A673 (cell line): Measurements from ENCODE around the gene CUBN.

Experiments
- CTCF ChIP-seq: fragments of 300-800, 200-600 bp; sonication (generic); conservative IDR thresholded peaks from 2 replicates; pipeline ENCODE4 v1.5.1; 2017; ENCODE audit warnings: low read depth, mild to moderate bottlenecking, antibody characterized with exemption, low read length, moderate library complexity, mixed read lengths
- EZH2 ChIP-seq: fragments of 200-600 bp; sonication (generic); IDR thresholded peaks from 2 replicates; pipeline ENCODE4 v1.6.1; 2017; ENCODE audit warnings: borderline replicate concordance, low read depth, mild to moderate bottlenecking, mixed read lengths, antibody characterized with exemption, low read length; ENCODE audit not compliant: poor library complexity, severe bottlenecking

- TF ChIP-seq EZH2 = no peak
- TF ChIP-seq CTCF = no peak
Observed at GRCh38 chr10:17003651-17004286, 125.8 kb downstream of the CUBN start.
